ENCODE data around the gene MRPL53.
"Not testable (repeated sequence)": the region's sequence is repeated elsewhere in the genome, so short reads cannot be mapped to it uniquely, and the experiment has no call there.

The MRPL53 gene

DNA sequence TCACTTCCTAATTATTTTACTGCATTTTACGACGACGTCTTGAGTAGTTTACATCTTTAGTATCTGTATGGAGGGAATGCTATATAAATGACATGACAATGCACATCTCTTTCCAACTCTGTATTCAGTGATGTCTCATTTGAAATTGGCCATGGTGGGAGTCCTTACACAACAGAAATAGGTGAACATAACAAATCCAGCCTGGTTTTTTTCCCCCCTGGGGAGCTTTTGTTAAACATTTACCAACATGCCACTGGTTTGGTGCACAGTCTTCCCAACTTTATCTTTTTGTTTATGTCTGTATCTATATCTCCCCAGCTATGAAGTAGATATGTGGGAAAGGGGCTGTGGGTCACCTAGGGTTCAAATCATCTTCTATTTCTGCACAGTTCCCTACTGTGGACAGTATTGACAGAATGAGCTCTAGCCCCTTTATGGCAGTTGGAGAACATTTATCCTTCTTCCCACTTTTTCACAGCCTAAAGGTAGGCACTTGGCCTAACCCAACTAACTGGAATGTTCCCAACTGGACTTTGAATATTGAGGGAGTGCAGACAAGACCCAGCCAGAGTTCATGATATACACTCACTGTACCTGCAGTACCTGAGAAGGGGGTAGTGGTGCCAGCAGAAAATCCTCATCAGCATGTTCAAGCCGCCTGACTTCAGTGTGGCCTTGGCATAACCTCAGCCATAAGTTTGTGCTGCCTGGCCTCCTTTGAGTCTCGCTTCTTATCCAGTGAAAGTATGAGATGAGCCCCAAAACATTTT lies 25.1 kb downstream of the MRPL53 start:
- DNase-seq, result no peak

DNA sequence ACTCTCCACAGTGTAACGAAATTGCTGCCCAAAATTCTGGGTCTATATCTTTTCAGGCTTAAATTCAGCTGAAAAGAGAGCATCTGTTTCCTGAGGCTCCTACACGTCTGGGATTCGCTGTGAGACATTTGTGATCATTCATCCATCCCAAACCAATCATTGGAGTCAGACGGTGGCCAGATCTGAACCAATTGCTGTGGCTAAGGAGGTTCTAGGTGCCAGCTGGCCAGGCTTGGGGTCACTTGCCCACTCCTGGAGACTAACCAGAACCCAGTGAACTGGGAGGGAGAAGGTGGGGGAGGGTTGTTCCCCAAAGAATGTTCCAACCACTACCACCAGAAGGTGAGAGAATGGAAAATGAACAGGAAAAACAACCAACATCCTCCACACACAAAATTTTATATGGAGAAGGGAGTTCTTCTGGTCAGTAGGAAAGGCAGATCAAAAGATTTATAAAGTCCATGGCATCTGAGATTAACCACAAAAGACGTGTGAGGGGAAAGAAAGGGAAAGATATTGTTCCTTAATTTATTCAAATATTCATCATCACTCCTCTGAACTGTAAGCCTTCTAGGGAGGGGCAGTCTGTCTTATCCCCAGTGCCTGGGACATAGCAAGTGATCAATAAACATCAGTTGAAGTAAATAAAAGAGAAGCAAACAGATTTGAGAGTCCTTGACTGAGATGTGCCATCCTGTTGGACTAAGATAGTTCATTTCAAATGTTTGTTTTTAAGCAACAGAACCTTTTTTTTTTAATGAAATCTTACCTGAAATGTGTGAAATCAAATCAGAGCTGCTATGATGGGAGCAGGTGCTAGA lies 27.8 kb downstream of the MRPL53 start:
- DNase-seq, result no peak

DNA sequence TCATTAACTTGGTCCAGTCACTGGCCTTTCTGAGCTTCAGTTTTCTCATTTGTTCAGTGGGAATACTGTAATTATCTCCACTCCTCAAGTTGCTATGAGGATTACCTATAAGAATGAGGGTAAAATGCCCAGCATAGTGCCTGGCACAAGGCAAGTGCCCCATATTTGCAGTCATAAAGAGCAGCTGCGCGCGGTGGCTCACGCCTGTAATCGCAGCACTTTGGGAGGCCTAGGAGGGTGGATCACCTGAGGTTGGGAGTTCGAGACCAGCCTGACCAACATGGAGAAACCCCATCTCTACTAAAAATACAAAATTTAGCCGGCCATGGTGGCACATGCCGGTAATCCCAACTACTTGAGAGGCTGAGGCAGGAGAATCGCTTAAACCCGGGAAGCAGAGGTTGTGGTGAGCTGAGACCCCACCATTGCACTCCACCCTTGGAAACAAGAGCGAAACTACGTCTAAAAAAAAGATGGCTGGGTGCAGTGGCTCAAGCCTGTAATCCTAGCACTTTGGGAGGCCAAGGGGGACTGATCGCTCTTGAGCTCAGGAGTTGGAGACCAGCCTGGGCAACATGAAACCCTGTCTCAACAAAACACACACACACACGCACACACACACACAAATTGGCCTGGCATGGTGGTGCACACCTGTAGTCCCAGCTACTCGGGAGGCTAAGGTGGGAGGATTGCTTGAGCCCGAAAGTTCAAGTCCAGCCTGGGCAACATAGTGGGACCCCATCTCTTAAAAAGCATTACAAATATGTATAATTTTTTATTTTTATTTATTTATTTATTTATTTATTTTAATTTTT lies 29.8 kb downstream of the MRPL53 start:
- DNase-seq, result not testable (repeated sequence)

DNA sequence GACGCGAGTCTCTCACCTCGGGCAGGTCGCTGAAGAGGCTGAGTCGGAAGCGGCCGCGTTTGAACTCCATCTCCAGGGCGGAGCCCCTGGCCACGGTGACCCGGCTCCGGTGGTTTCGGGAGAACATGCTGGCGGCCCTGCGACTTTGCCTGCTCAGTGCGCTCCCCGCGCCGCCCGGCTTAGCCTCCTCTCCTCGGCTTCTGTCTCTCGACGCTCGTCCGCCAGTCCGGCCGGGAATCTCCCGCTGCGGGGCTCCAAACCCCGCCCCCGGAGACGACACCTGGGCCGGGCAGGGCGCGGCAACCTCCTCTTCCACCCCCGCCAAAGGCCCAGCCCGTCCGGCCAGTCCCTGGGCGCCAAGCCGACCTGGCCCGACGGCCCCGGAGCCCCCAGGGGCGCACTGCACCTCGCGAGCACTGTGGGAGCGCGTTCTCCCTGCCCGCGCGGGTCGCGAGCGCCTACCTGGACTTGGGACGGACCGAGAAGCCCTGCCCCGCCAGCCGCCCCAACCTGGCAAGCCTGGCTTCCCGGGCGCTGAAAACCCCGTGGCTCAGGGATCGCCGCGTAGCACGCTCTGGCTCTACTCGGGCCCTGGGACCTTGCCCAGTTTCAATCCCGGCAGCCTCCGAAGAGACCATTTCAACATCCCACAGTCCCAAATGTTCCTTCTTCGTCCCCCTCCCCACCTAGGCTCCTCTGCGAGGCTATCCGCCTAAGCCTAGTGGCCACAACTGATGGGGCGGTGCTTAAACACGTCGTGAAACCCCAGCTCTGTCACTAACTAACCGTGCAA lies 30.6 kb downstream of the MRPL53 start, which contains the start of gene RTKN:
RTKN (minus strand) TSS at position 248 of the 793 bp plus-strand sequence; CDS start at position 127, 121 bp downstream.
- DNase-seq, result peak; percentile 88

DNA sequence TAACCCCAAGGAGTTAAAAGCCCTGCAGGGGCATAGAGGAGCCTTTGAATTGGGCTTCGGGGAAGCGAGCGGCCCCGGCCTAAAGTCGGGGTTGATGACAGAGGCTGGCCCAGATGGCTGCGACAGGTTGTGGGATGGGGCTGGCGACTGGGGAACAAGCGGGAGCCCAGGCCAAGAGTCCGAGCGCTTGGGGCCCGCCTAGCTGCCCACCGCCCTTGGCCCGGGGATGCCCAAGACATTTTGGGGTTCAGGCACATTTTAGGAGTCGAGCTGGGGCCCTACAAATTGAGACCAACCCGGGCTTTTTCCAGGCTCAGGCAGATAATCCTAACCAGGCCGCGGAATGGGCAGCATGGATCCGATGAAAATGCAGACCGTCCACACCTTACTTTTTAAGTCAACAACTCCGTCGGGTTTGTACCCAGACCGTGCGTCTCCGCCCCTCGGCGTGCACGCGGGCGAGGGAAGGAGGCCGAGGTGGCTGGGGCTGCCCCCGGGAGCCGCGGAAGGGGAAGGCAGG lies 31.2 kb downstream of the MRPL53 start:
- DNase-seq, result no peak

DNA sequence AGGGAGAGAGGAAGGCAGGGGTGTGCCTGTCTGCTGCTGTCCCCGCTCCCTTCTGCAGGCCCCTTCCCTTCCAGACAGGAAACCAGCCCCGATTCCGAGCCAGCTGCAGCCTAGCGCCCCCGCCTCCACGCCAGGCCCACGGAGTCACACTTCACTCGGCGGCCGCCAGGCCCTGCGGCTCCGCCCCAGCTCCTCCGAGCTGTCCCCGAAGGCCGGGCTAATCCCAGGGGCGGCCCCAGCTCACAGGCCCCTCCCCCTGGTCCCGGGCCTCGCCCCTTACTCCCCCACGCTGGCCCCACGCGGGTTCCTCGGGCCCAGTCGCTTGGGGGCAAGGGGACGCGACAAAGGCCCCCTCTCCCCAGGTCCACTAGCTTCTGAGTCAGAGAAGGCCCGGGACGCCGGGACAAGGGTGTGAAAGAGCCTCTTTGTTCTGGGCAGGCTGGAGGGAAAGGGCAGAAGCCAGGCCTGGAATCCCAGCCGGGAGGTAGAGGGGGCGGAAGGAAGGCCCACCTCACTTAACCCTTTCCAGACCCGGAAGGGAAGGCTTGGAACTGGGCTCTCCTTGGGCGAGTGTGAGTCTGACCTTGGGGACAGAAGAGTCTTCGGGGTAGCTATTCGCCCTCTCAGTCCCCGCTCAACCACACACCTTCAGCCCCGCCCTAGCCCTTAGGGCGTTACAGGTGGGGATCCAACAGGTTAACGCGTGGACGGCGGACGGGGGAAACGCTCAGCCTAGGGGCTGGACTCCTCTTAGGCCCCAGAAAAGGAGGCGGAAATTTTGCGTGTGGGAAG lies 31.9 kb downstream of the MRPL53 start:
- peak; percentile 98 for DNase-seq

DNA sequence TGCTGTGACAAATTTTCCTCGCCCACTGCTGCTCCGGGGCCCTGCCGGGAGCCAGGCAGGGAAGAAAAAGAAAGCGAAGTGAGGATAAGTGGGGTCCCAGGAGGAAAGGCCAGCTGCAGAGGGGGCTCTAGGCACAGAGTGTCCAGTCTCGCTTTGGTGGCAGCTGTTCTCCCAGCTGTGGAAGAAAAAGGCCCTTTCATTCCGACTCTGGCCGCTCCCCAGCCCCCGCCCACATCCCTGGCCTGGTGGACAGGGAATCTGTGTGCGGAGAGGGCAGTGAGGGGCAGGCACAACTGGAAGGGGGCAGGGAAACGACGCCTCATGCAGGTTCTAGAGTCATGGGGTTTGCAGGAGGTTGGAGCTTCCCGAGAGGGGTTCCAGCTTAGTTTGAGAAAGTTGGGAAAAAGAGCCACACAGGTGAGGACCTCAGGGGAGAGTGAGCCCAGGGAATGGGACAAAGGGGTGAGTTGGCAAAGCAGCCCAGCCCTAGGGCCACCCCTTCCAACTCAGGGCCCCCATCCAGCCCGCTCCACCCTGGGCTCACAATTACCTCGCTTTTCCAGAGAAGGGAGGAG lies 32.6 kb downstream of the MRPL53 start:
- peak; percentile 78 for DNase-seq

DNA sequence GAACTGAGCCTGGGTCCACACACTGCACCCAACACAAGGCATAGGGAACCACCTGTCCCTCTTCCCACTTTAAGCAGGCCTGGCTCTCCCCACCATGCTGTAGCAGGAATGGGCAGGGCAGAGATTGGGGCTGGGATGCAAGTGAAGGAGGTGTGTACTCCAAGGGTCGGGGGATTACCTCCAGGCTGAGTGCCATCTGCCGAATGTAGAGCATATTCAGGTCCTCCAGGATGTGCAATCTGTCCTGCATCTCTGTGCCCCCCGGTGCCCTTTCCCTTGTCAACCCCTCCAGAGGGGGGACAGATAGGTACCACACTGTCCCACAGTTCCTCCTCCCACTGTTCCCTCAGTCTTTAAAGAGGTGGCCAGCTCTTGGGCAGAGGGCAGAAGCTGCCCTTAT lies 33.1 kb downstream of the MRPL53 start:
- DNase-seq, result no peak

DNA sequence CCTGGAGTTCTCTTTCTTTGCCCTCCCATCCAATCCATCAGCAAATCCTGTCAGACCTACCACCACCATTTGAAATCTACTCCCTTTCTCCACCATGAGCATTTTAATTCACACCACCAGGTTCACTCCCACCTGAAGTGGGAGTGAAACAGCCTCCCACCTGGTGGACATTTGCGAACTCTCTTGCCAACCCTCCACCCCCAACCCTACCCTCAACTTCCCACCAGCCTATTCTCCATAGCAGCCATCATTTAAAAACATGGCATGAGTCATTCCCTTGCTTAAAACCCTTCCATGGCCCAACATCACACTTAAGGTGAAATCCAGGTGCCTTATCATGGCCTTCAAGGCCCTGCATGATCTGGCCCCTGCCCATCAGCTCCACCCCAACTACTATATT lies 34.2 kb downstream of the MRPL53 start:
- DNase-seq, result no peak

DNA sequence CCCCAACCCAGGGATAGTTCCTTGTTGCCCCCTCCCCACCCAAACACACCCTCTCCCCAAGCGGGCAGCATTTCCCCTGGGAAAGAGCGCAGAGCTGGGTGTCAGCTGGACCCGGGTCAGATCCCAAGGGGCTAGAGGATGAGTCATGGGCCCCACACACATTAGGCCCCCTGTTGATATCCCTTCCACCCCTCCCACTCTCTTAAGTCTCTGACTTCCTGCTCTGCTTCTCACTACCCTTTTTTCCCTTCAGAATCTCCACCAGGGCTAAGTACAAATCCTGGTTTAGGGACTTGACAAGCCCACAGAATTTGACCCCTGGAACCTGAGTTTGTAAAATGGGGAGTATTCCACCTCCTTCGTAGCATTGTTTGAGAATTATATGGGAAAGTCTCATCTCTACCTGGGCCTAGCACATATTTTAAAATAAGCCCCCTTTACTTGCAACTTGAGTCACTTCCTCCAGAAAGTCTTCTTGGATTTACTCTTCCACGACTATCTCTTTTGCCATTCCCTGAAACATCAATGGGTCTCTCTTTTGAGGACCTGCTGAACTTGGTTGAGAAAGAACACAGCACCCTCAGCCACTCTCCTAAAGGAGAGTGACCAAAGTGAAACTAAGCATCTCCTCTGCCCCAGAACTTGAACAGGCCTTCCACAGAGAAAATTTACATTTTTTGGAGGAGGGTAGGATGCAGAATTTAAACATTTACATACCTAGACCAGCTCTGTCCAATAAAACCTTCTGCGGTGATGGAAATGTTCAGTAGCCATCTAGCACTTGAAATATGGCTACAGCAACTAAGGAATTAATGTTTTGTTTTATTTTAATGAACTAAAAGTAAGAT lies 35.4 kb downstream of the MRPL53 start:
- DNase-seq, result no peak

DNA sequence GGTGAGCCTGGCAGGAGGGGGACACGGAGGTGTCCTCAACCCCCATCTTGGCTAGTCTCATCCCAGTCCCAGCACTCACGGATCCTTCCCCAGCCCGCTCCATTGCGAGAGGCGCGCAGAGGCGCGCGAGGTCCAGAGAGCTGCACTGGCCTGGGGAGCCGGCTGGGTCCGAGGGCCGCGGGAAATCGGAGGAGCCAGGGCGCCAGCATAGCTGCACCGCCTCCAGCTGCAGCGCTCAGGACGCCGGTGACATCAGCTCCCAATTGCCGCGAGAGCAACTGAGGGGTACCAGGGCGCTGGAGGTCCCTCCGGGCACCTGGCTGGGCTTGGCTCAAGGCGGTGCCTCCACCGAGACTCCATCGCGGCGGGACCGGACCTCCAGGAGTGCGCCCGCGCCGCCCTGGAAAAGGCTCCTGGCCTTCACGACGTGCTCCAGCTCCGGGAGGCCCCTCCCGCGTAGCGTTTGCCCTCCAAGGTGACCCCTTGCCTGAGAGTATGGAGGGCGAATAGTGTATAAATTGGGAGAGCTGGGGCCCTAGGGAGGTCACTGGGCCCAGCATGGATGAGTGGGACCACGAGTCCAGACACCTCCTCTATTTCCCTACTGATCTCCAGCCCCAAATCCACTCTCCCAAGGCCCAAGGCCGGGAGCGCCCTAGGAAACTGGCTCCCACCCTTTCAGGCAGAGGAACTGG lies 36.2 kb downstream of the MRPL53 start:
- no peak for DNase-seq

DNA sequence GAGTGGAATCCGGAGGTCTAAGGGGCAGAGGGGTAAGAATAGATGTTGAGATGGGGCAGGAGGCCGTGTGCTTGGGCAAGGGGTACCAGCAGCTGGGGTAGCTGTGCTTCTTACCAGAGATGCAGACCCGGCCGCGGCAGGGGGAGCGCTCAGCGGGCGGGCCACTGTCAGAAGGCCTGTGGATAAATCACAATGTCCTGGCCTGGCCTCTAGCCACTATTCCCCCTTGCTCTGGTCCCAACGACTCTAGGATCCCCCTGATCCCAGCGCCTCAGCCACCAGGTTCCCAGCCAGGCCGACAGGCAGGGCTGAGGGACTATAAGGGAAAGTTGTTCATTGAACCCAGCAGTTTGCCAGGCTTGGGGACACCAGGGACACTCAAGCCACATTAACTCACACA lies 42.0 kb downstream of the MRPL53 start:
- DNase-seq, result no peak

DNA sequence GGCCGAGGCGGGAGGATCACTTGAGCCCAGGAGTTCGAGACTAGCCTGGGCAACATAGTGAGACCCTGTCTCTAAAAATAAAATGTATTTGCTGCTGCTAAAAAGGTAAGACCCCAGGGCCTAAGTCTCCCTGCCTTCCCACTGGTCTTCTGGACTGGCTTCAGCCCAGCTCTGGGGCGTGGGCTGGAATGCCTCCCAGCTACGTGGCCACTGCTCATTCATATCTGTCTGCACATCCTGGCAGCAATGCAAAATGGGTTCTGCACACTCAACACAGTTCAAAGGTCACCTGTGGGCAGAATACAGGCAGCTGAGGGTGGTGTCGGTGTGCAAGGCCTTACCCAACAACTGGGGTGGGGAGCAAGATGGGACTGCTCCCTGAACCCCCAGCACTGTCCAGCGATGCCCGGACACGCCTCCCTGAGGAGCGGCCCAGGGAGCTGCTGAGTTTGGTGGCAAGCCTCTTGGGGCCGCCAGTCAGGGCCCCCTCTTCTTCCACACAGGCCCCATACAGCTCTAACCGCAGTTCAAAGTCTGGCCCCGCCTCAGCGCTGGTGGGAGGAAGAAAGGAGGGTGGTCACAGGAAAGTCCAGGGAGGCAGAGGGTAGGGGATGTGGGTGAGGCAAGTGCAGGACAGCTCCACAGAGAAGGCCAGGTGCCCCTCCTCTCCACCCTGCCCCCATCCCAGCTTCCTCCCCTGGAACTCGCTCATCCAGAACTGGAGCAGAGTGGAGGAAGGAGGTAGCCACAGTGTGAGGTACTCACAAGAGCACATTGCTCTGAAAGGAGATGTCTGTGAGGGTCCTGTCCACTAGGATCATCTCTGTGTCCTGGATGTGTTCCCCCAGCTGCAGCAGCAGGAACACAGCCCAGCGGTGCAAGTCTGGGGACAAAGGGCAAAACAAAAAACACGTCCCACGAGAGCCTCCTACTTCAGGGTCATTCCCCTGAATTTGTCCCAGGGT lies 42.7 kb downstream of the MRPL53 start:
- no peak for DNase-seq

DNA sequence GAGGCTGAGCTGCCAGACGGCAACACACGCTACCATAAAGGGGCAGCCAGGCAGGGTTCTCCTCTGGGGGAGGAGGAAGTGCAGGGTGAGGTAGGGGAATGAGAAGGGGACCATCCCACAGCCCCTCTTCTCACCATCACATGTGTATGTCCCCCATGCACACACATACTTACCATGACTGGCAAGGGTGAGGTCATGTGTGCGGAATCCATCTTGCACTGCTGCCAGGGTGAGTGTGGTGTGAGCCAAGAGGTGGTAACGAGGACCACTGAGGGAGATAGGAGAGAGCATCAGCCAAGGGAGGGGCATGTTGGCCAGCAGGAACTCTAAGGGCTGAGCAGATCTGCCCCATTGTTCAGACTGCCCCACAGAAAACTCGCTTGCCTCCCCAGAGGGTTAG lies 43.8 kb downstream of the MRPL53 start:
- no peak for DNase-seq

DNA sequence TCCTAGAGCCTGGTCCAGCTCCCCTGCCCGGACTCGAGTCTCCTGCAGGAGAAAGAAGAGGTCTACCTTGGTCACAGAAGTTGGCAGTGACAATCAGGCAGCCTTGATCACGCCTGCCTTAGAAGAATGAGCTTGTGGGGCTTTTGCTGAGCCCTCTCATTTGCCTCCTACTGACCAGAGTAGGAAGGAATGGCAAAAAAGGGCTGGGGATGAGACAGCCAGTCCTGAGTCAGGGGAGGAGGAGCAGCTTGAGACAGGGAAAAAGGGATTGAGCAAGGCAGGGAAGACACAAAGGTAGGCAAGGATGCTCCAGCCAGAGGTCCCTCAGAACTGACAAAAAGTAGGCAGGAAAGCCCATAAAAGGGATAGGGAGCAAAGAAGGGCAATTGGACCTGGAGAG lies 44.9 kb downstream of the MRPL53 start:
- DNase-seq, result no peak

DNA sequence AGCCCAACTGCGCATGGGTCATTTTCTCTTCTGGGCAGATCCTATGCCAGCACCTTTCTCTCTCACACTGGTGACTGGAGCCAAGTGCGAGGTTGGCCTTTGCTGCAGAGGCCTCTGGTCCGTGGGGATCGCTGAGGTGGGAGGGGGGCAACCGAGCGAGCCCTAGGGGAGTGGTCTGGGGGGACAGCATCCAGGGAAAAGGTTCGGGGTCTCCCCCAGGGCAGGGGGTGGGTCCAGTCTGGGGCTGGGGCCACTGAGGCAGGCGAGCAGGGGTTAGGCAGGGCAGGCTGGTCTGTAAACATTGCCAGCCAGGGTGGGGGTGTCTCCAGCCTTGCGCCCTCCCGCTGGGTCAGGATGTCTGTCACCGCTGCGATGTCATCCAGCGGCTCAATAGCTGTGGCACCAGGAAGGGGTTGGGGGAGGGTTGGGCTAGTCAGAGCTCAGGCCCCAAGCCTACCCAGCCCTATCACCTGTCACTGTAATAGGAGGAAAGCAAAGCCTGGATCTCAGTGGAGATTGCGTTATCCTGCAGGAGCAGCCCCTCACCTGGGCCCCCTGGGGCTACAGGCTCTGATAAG lies 46.2 kb downstream of the MRPL53 start:
- no peak for DNase-seq

DNA sequence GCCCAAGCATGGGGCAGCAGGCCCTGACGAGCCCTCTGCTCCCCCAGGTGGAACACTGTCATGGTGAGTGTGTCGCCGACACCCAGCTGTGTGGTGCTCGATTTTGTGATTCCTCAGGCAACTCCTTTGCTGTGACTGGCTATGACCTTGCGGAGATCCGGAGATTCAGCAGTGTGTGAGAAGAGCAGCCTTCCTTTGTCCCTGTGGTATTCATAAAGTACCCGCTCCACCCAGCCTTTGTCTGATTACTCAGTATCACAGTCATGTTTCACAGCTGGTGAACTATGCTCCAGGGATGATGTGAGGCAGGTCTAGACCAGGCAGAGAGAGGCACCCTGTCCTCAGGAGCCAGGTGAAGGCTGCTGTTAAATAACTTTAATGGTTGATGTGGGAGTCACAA lies 47.0 kb downstream of the MRPL53 start:
- DNase-seq, result no peak

DNA sequence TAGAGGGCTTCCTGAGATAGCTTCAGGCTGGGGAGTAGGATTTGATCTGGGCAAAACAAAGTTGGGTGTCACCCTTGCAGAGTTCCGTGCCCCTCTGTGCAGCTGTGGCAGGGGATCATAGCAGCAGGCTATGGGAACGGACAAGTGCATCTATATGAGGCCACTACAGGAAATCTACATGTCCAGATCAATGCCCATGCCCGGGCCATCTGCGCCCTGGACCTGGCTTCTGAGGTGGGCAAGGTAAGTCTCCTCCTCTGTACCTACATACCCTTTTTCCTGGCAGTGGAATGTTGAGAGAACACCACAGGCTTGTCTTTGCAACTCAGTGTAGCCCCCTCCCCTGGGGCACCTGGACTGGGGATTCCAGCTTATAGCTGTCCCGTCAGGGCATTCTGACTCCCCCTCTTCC lies 47.5 kb downstream of the MRPL53 start:
- no peak for DNase-seq

Data from islet precursor cell (in vitro differentiated cells).